Activated T-helper 2 cell treated with anti-CD3 and anti-CD28 coated beads, Interferon-gamma antibody, Interleukin-2, Interleukin-4, amounts not matched to agents 10 μg/mL and 5 μg/mL and 100 μg/mL, durations not matched to agents 14 hours and 24 hours and 36 hours (primary cell): Measurements from ENCODE around the gene TARS2. TPM values are rescaled to one million over a fixed set of nuclear protein-coding genes. Genes with fewer than 3 reads are reported as not detected.
A peak's percentile ranks its signal among the peaks of the same experiment; 100 is the strongest.

Experiments
- DNase-seq: peaks from one replicate; pipeline ENCODE4 v3.0.0; 2021; ENCODE audit warnings: low spot score
- H3K27ac Mint-ChIP-seq: one replicate; pipeline ENCODE4 v1.8.0; 2021; ENCODE audit warnings: mixed read lengths
- H3K27me3 Mint-ChIP-seq: one replicate; pipeline ENCODE4 v1.8.0; 2021; ENCODE audit warnings: low read depth, mixed read lengths
- H3K36me3 Mint-ChIP-seq: one replicate; pipeline ENCODE4 v1.8.0; 2021; ENCODE audit warnings: low read depth, mixed read lengths
- H3K4me1 Mint-ChIP-seq: one replicate; pipeline ENCODE4 v1.8.0; 2021; ENCODE audit warnings: low read depth, mixed read lengths
- H3K4me3 Mint-ChIP-seq: one replicate; pipeline ENCODE4 v1.8.0; 2021; ENCODE audit warnings: low read depth, mild to moderate bottlenecking, moderate library complexity, mixed read lengths
- H3K9me3 Mint-ChIP-seq: one replicate; pipeline ENCODE4 v1.8.0; 2021; ENCODE audit warnings: mixed read lengths
- intact Hi-C: fragments of 100-400 bp; cut with micrococcal nuclease; formaldehyde crosslinking; loops from one replicate; pipeline ENCODE4 v1.15.1; 2023
- total RNA-seq: library from RNA; stranded (reverse); gene quantifications from 2 replicates; pipeline ENCODE4 v1.2.3, GENCODE V29; 2022

Gene TARS2
- total RNA-seq, 1 donor from 2014 or later: 69.8 TPM

- no peak for DNase-seq
- intact Hi-C loops: no loop called here
- peak overlapping the region; percentile 80 for H3K4me3 Mint-ChIP-seq
- H3K36me3 Mint-ChIP-seq: no peaks in the 10 kb centered on the region
- peaks cover 26% of the 10 kb centered on the region for H3K4me1 Mint-ChIP-seq
- peaks cover 21% of the 10 kb centered on the region for H3K27me3 Mint-ChIP-seq
- H3K27ac Mint-ChIP-seq: peak overlapping the region; percentile 55
- no peaks in the 10 kb centered on the region for H3K9me3 Mint-ChIP-seq
Measured at GRCh38 chr1:150549496-150550221, 62.4 kb downstream of the TARS2 start.

- Mint-ChIP-seq H3K27me3 (peaks cover 19% of the 10 kb centered on the region), H3K27ac (no peak overlapping the region), H3K4me3 (no peak overlapping the region), H3K4me1 (peaks cover 25% of the 10 kb centered on the region), H3K9me3 (no peaks in the 10 kb centered on the region), H3K36me3 (no peaks in the 10 kb centered on the region)
- no peak for DNase-seq
- intact Hi-C loops: no loop called here
Measured at GRCh38 chr1:150550222-150551050, 63.2 kb downstream of the TARS2 start.

GRCh38 chr1:150551051-150551783 lies 64.0 kb downstream of the TARS2 start:
- DNase-seq: no peak
- Mint-ChIP-seq H3K27me3 (peaks cover 15% of the 10 kb centered on the region), H3K36me3 (peaks cover 3% of the 10 kb centered on the region), H3K9me3 (no peaks in the 10 kb centered on the region), H3K4me1 (peaks cover 25% of the 10 kb centered on the region), H3K27ac (peak overlapping the region; percentile 35), H3K4me3 (no peak overlapping the region)
- intact Hi-C loops: no loop called here

GRCh38 chr1:150551784-150552127 lies 64.5 kb downstream of the TARS2 start:
- H3K27me3 Mint-ChIP-seq: peaks cover 13% of the 10 kb centered on the region
- DNase-seq: no peak
- intact Hi-C loops: no loop called here
- H3K9me3 Mint-ChIP-seq: no peaks in the 10 kb centered on the region
- no peak overlapping the region for H3K27ac Mint-ChIP-seq
- H3K4me1 Mint-ChIP-seq: peaks cover 28% of the 10 kb centered on the region
- H3K4me3 Mint-ChIP-seq: no peak overlapping the region
- peaks cover 3% of the 10 kb centered on the region for H3K36me3 Mint-ChIP-seq

GRCh38 chr1:150552128-150552910 lies 65.1 kb downstream of the TARS2 start:
- Mint-ChIP-seq H3K4me1 (peaks cover 29% of the 10 kb centered on the region), H3K4me3 (no peak overlapping the region), H3K9me3 (no peaks in the 10 kb centered on the region), H3K36me3 (peaks cover 3% of the 10 kb centered on the region), H3K27me3 (peaks cover 13% of the 10 kb centered on the region), H3K27ac (peak overlapping the region; percentile 7)
- no peak for DNase-seq
- intact Hi-C loops: no loop called here

GRCh38 chr1:150552911-150553289 lies 65.7 kb downstream of the TARS2 start:
- H3K27me3 Mint-ChIP-seq: peaks cover 13% of the 10 kb centered on the region
- H3K9me3 Mint-ChIP-seq: no peaks in the 10 kb centered on the region
- peaks cover 3% of the 10 kb centered on the region for H3K36me3 Mint-ChIP-seq
- no peak overlapping the region for H3K4me3 Mint-ChIP-seq
- DNase-seq: no peak
- peaks cover 29% of the 10 kb centered on the region for H3K4me1 Mint-ChIP-seq
- peak overlapping the region; percentile 7 for H3K27ac Mint-ChIP-seq
- intact Hi-C loops: no loop called here

- DNase-seq: no peak
- Mint-ChIP-seq H3K36me3 (peaks cover 3% of the 10 kb centered on the region), H3K4me3 (no peak overlapping the region), H3K4me1 (peaks cover 26% of the 10 kb centered on the region), H3K27ac (no peak overlapping the region), H3K27me3 (peaks cover 10% of the 10 kb centered on the region), H3K9me3 (no peaks in the 10 kb centered on the region)
- intact Hi-C loops: no loop called here
Measured at GRCh38 chr1:150553392-150554085, 66.3 kb downstream of the TARS2 start.

GRCh38 chr1:150554086-150554452 lies 66.8 kb downstream of the TARS2 start:
- intact Hi-C loops: no loop called here
- no peak for DNase-seq
- Mint-ChIP-seq H3K4me3 (no peak overlapping the region), H3K27me3 (peaks cover 10% of the 10 kb centered on the region), H3K4me1 (peaks cover 25% of the 10 kb centered on the region), H3K36me3 (peaks cover 3% of the 10 kb centered on the region), H3K27ac (no peak overlapping the region), H3K9me3 (no peaks in the 10 kb centered on the region)

- Mint-ChIP-seq H3K9me3 (no peaks in the 10 kb centered on the region), H3K27me3 (peaks cover 5% of the 10 kb centered on the region), H3K4me1 (peaks cover 30% of the 10 kb centered on the region), H3K36me3 (peaks cover 3% of the 10 kb centered on the region), H3K27ac (no peak overlapping the region), H3K4me3 (no peak overlapping the region)
- DNase-seq: no peak
- intact Hi-C loops: no loop called here
Measured at GRCh38 chr1:150555198-150555970, 68.2 kb downstream of the TARS2 start.

- H3K4me3 Mint-ChIP-seq: no peak overlapping the region
Measured at GRCh38 chr1:150555971-150556865, 69.0 kb downstream of the TARS2 start.

More at GRCh38 chr1:150555971-150556865, 69.0 kb downstream of the TARS2 start:
- H3K4me1 Mint-ChIP-seq: peaks cover 28% of the 10 kb centered on the region
- H3K27me3 Mint-ChIP-seq: peaks cover 1% of the 10 kb centered on the region
- intact Hi-C loops: no loop called here
- H3K36me3 Mint-ChIP-seq: peaks cover 3% of the 10 kb centered on the region
- no peaks in the 10 kb centered on the region for H3K9me3 Mint-ChIP-seq
- DNase-seq: no peak
- H3K27ac Mint-ChIP-seq: no peak overlapping the region
